Transverse colon (tissue), 4 donors: ENCODE data around the gene IFNA8. TPM values are rescaled to one million over a fixed set of nuclear protein-coding genes. Genes with fewer than 3 reads are reported as not detected.

Source experiments
- DNase-seq: peaks from one replicate; pipeline ENCODE4 v3.0.0-alpha.2; 2019
- H3K27ac ChIP-seq, 4 donors: fragments of 200-600 bp; sonication (generic); 2 replicates each; pipeline ENCODE4 v1.5.1; 2016 to 2018; ENCODE audit warnings: inconsistent platforms in 4 of 4
- H3K27me3 ChIP-seq: fragments of 200-600 bp; sonication (generic); 2 replicates; pipeline ENCODE4 v1.5.1; 2017; ENCODE audit warnings: inconsistent platforms
- H3K36me3 ChIP-seq, 4 donors: fragments of 200-600 bp; sonication (generic); 2 replicates each; pipeline ENCODE4 v1.5.1; 2017 to 2019; ENCODE audit warnings: inconsistent platforms in 4 of 4
- H3K4me1 ChIP-seq, 4 donors: fragments of 200-600 bp; sonication (generic); 2 replicates each; pipeline ENCODE4 v1.5.1; 2017 to 2020; ENCODE audit warnings: inconsistent platforms in 4 of 4
- H3K4me3 ChIP-seq, 4 donors: fragments of 200-600 bp; sonication (generic); 1 replicate in 1 of 4; 2 replicates in 3 of 4; pipeline versions ENCODE4 v1.5.1 to v1.6.1; 2017 to 2019; ENCODE audit warnings: inconsistent platforms in 4 of 4
- H3K9me3 ChIP-seq, 2 donors: fragments of 200-600 bp; sonication (generic); 2 replicates each; pipeline ENCODE4 v1.5.1; 2017 to 2019; ENCODE audit warnings: inconsistent platforms in 2 of 2
- CTCF ChIP-seq, 5 experiments: fragments of 200-600 bp in 3 of 5; fragments of 450-650 bp in 2 of 5; sonication (generic) in 3 of 5; IDR thresholded peaks; 1 replicate in 2 of 5; 2 replicates in 3 of 5; pipeline ENCODE4 v1.5.1; 2016 to 2017; ENCODE audit warnings: antibody characterized with exemption in 5 of 5, inconsistent platforms in 3 of 5, mild to moderate bottlenecking in 2 of 5, moderate library complexity in 1 of 5
- EP300 ChIP-seq: sonication (generic); formaldehyde crosslinking; IDR thresholded peaks from one replicate; pipeline ENCODE4 v1.6.1; 2017; ENCODE audit warnings: antibody characterized with exemption, low read depth
- POLR2A ChIP-seq: fragments of 450-650 bp; IDR thresholded peaks from one replicate; pipeline ENCODE4 v1.6.1; 2016; ENCODE audit warnings: antibody characterized with exemption, mild to moderate bottlenecking, moderate library complexity
- POLR2AphosphoS5 ChIP-seq, 3 donors: sonication (generic); formaldehyde crosslinking; IDR thresholded peaks; one replicate each; pipeline ENCODE4 v1.6.1; 2016; ENCODE audit warnings: antibody characterized with exemption in 3 of 3
- WGBS, 2 donors: methylation state at CpG; one replicate each; pipeline ENCODE4 v1.1.5; 2018; ENCODE audit warnings: low coverage in 1 of 2; 5-methylcytosine and 5-hydroxymethylcytosine counted together
- in situ Hi-C, 4 donors: fragments of 200-750 bp; cut with MboI; loops; one replicate each; pipeline versions ENCODE4 v1.15.0 to v1.15.1; 2017; ENCODE audit warnings: low sequenced_read_pairs in 3 of 4, low pct_ligation_motif_present in 1 of 4, low pct_unique_long_range_greater_than_20kb in 1 of 4
- intact Hi-C: fragments of 100-400 bp; cut with DNase I; formaldehyde crosslinking; loops from one replicate; pipeline ENCODE4 v1.15.1; 2023; ENCODE audit warnings: low total_unique reads
- total RNA-seq, 4 donors: library from RNA; depleted of rRNA; stranded (reverse); fragments of >200 nt; gene quantifications; one replicate each; pipeline ENCODE4 v1.1.0, GENCODE V29; 2016

Gene IFNA8
- total RNA-seq, 4 donors from 2014 or later: not detected

- Histone ChIP-seq H3K4me1 (peaks cover 5 to 14% (median 12%) of the 10 kb centered on the region in 4 donors), H3K27me3 (peaks cover 50% of the 10 kb centered on the region), H3K4me3 (peak overlapping the region in 3 of 4 donors; percentile 15 to 45 (median 23)), H3K36me3 (no peaks in the 10 kb centered on the region), H3K9me3 (no peaks in the 10 kb centered on the region), H3K27ac (no peak overlapping the region)
- intact Hi-C loops: no loop called here
- DNase-seq: no peak
- in situ Hi-C loops: no loop called here
- TF ChIP-seq POLR2A: no peak
- TF ChIP-seq POLR2AphosphoS5 (IDR thresholded peaks at IDR 0.05): no peak
- TF ChIP-seq CTCF (IDR thresholded peaks at IDR 0.05): no peak
- TF ChIP-seq EP300: no peak
- 9 to 20% methylated on average over 2 to 46 of the region's 53 CpGs for WGBS, 2 donors
These were observed 6.3 kb upstream of the IFNA8 start for GRCh38 chr9:21402386-21403251.

GRCh38 chr9:21404146-21404545 is 4.8 kb upstream of the IFNA8 start:
- H3K9me3 ChIP-seq: no peaks in the 10 kb centered on the region
- no peaks in the 10 kb centered on the region for H3K36me3 ChIP-seq
- WGBS, 2 donors: 51 to 52% methylated on average over 3 of the region's 3 CpGs
- H3K27me3 ChIP-seq: peaks cover 37% of the 10 kb centered on the region
- H3K4me1 ChIP-seq: peaks cover 5 to 14% (median 12%) of the 10 kb centered on the region in 4 donors
- DNase-seq: no peak
- TF ChIP-seq EP300 (no peak), CTCF (IDR thresholded peaks at IDR 0.05) (no peak)
- intact Hi-C loops: no loop called here
- in situ Hi-C loops: no loop called here
- H3K4me3 ChIP-seq: no peak overlapping the region
- H3K27ac ChIP-seq: no peak overlapping the region

GRCh38 chr9:21412107-21412506 is 3.2 kb downstream of the IFNA8 start:
- Histone ChIP-seq H3K27ac (no peak overlapping the region), H3K36me3 (no peaks in the 10 kb centered on the region), H3K4me3 (no peak overlapping the region), H3K4me1 (peaks cover 0 to 26% (median 8%) of the 10 kb centered on the region in 4 donors), H3K9me3 (no peaks in the 10 kb centered on the region), H3K27me3 (no peaks in the 10 kb centered on the region)
- TF ChIP-seq POLR2A (no peak), EP300 (no peak), POLR2AphosphoS5 (IDR thresholded peaks at IDR 0.05) (no peak), CTCF (IDR thresholded peaks at IDR 0.05) (no peak)
- in situ Hi-C loops: no loop called here
- no peak for DNase-seq
- intact Hi-C loops: no loop called here

GRCh38 chr9:21413151-21413550 is 4.2 kb downstream of the IFNA8 start:
- Histone ChIP-seq H3K9me3 (no peaks in the 10 kb centered on the region), H3K27ac (no peak overlapping the region), H3K4me3 (no peak overlapping the region), H3K4me1 (peaks cover 0 to 26% (median 8%) of the 10 kb centered on the region in 4 donors), H3K36me3 (no peaks in the 10 kb centered on the region), H3K27me3 (no peaks in the 10 kb centered on the region)
- DNase-seq: no peak
- intact Hi-C loops: no loop called here
- in situ Hi-C loops: no loop called here
- 75 to 82% methylated on average over 3 to 4 of the region's 4 CpGs for WGBS, 2 donors
- TF ChIP-seq POLR2A: no peak
- no peak for TF ChIP-seq POLR2AphosphoS5 (IDR thresholded peaks at IDR 0.05)
- no peak for TF ChIP-seq EP300
- no peak for TF ChIP-seq CTCF (IDR thresholded peaks at IDR 0.05)
